Testis (tissue), 2 donors: ENCODE data around the gene FRAS1.

ENCODE experiments used
- CTCF ChIP-seq, 3 experiments: fragments of 450-650 bp in 2 of 3; fragments of 200-600 bp in 1 of 3; sonication (generic) in 1 of 3; IDR thresholded peaks; one replicate each; pipeline ENCODE4 v1.5.1; 2016 to 2019; ENCODE audit warnings: antibody characterized with exemption in 3 of 3, mild to moderate bottlenecking in 2 of 3, moderate library complexity in 1 of 3
- POLR2A ChIP-seq: fragments of 450-650 bp; IDR thresholded peaks from one replicate; pipeline ENCODE4 v1.6.1; 2017; ENCODE audit warnings: antibody characterized with exemption, mild to moderate bottlenecking, moderate library complexity

GRCh38 chr4:78020677-78021076 is 36.4 kb upstream of the FRAS1 start:
- TF ChIP-seq CTCF (IDR thresholded peaks at IDR 0.05) (no peak), POLR2A (no peak)
